Neuron (in vitro differentiated cells): Measurements from ENCODE around the gene FAM83C.
"Not testable (repeated sequence)": the region's sequence is repeated elsewhere in the genome, so short reads cannot be mapped to it uniquely, and the experiment has no call there.

Source experiments
- H2AFZ ChIP-seq: one replicate; pipeline ENCODE4 v1.6.1; 2013; ENCODE audit warnings: low read depth, mild to moderate bottlenecking, inconsistent platforms, low read length, moderate library complexity
- H3K27me3 ChIP-seq: one replicate; pipeline ENCODE4 v1.6.1; 2013; ENCODE audit warnings: low read length; ENCODE audit not compliant: insufficient read depth
- H3K36me3 ChIP-seq: one replicate; pipeline ENCODE4 v1.6.1; 2013; ENCODE audit warnings: low read length; ENCODE audit not compliant: insufficient read depth
- H3K4me1 ChIP-seq: one replicate; pipeline ENCODE4 v1.6.1; 2013; ENCODE audit warnings: low read length; ENCODE audit not compliant: insufficient read depth
- H3K4me3 ChIP-seq: 2 replicates; pipeline ENCODE4 v1.5.1; 2013; ENCODE audit warnings: mild to moderate bottlenecking, low read length, moderate library complexity
- H3K9me3 ChIP-seq: one replicate; pipeline ENCODE4 v1.6.1; 2013; ENCODE audit warnings: low read length

Gene FAM83C

GRCh38 chr20:35253010-35253409, 39.2 kb downstream of the FAM83C start:
- no peaks in the 10 kb centered on the region for H3K36me3 ChIP-seq
- no peaks in the 10 kb centered on the region for H3K27me3 ChIP-seq
- no peaks in the 10 kb centered on the region for H3K9me3 ChIP-seq
- H3K4me1 ChIP-seq = no peaks in the 10 kb centered on the region
- H2AFZ ChIP-seq = no peak overlapping the region
- H3K4me3 ChIP-seq = no peak overlapping the region

GRCh38 chr20:35252598-35252997, 39.6 kb downstream of the FAM83C start:
- not testable (repeated sequence) for H3K36me3 ChIP-seq, H3K9me3 ChIP-seq, H3K4me1 ChIP-seq, H2AFZ ChIP-seq, H3K4me3 ChIP-seq, H3K27me3 ChIP-seq

GRCh38 chr20:35252037-35252461, 40.2 kb downstream of the FAM83C start:
- Histone ChIP-seq H2AFZ (no peak overlapping the region), H3K4me3 (no peak overlapping the region), H3K36me3 (no peaks in the 10 kb centered on the region), H3K27me3 (no peaks in the 10 kb centered on the region), H3K4me1 (no peaks in the 10 kb centered on the region), H3K9me3 (no peaks in the 10 kb centered on the region)

DNA sequence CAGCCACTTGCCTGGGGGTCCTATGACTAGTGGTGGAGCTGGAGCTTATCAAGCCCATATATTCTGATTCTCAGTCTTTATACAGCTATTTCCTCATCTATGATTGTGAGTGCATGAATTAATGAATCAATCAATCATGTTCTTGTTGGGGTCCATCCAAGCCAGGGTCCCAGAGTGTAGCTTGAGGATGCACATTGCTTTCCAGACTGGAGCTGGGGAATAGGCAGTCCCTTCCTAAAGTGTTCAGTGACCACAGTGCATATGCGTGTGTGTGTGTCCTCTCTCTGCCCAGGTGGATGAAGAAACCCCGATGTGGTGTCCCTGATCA, 40.6 kb downstream of the FAM83C start:
- Histone ChIP-seq H3K4me3 (no peak overlapping the region), H3K4me1 (no peaks in the 10 kb centered on the region), H3K9me3 (no peaks in the 10 kb centered on the region), H2AFZ (no peak overlapping the region), H3K36me3 (no peaks in the 10 kb centered on the region), H3K27me3 (no peaks in the 10 kb centered on the region)

- Histone ChIP-seq H3K27me3 (no peaks in the 10 kb centered on the region), H3K36me3 (no peaks in the 10 kb centered on the region), H3K9me3 (no peaks in the 10 kb centered on the region), H2AFZ (no peak overlapping the region), H3K4me1 (no peaks in the 10 kb centered on the region), H3K4me3 (no peak overlapping the region)
Measured at GRCh38 chr20:35248641-35249475, 43.4 kb downstream of the FAM83C start.

GRCh38 chr20:35246723-35247122, 45.5 kb downstream of the FAM83C start:
- H3K27me3 ChIP-seq = no peaks in the 10 kb centered on the region
- no peaks in the 10 kb centered on the region for H3K9me3 ChIP-seq
- H3K4me3 ChIP-seq = no peak overlapping the region
- no peak overlapping the region for H2AFZ ChIP-seq
- no peaks in the 10 kb centered on the region for H3K36me3 ChIP-seq
- no peaks in the 10 kb centered on the region for H3K4me1 ChIP-seq

- no peaks in the 10 kb centered on the region for H3K27me3 ChIP-seq
- no peak overlapping the region for H3K4me3 ChIP-seq
- H2AFZ ChIP-seq = no peak overlapping the region
- H3K4me1 ChIP-seq = no peaks in the 10 kb centered on the region
- no peaks in the 10 kb centered on the region for H3K9me3 ChIP-seq
- no peaks in the 10 kb centered on the region for H3K36me3 ChIP-seq
Measured at GRCh38 chr20:35243986-35244385, 48.2 kb downstream of the FAM83C start.

GRCh38 chr20:35243317-35243716, 48.9 kb downstream of the FAM83C start:
- Histone ChIP-seq H3K4me3 (no peak overlapping the region), H3K4me1 (no peaks in the 10 kb centered on the region), H3K27me3 (no peaks in the 10 kb centered on the region), H3K36me3 (no peaks in the 10 kb centered on the region), H2AFZ (no peak overlapping the region), H3K9me3 (no peaks in the 10 kb centered on the region)

- Histone ChIP-seq H3K27me3 (no peaks in the 10 kb centered on the region), H3K9me3 (no peaks in the 10 kb centered on the region), H3K4me1 (no peaks in the 10 kb centered on the region), H2AFZ (no peak overlapping the region), H3K4me3 (no peak overlapping the region), H3K36me3 (no peaks in the 10 kb centered on the region)
Measured at GRCh38 chr20:35240811-35241293, 51.4 kb downstream of the FAM83C start.

GRCh38 chr20:35240083-35240810, 52.0 kb downstream of the FAM83C start:
- no peak overlapping the region for H2AFZ ChIP-seq
- no peaks in the 10 kb centered on the region for H3K9me3 ChIP-seq
- H3K4me3 ChIP-seq = no peak overlapping the region
- H3K27me3 ChIP-seq = no peaks in the 10 kb centered on the region
- no peaks in the 10 kb centered on the region for H3K36me3 ChIP-seq
- H3K4me1 ChIP-seq = no peaks in the 10 kb centered on the region

GRCh38 chr20:35238735-35239134, 53.5 kb downstream of the FAM83C start:
- no peaks in the 10 kb centered on the region for H3K36me3 ChIP-seq
- no peaks in the 10 kb centered on the region for H3K27me3 ChIP-seq
- H3K4me1 ChIP-seq = no peaks in the 10 kb centered on the region
- H2AFZ ChIP-seq = no peak overlapping the region
- no peak overlapping the region for H3K4me3 ChIP-seq
- H3K9me3 ChIP-seq = no peaks in the 10 kb centered on the region

DNA sequence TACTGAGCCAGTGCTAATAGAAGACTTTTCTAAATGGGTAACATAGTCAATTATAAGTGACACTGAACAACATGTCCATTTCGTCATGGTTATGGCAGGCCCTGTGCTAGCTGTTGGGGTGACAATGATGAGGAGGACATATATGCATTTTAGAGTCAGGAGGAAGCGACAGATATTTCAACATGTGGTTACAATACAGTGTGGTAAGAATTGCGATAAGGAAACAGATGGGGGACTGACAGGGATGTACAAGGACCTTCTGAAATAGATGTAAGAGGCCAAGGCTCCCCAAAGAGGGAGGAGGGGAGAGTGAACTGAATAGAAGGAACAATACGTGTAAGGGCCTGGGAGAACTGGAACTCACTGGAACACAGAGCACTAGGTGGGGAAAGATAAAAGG, 54.1 kb downstream of the FAM83C start:
- H3K9me3 ChIP-seq = no peaks in the 10 kb centered on the region
- H3K4me3 ChIP-seq = no peak overlapping the region
- no peaks in the 10 kb centered on the region for H3K4me1 ChIP-seq
- H3K36me3 ChIP-seq = no peaks in the 10 kb centered on the region
- no peaks in the 10 kb centered on the region for H3K27me3 ChIP-seq
- no peak overlapping the region for H2AFZ ChIP-seq

DNA sequence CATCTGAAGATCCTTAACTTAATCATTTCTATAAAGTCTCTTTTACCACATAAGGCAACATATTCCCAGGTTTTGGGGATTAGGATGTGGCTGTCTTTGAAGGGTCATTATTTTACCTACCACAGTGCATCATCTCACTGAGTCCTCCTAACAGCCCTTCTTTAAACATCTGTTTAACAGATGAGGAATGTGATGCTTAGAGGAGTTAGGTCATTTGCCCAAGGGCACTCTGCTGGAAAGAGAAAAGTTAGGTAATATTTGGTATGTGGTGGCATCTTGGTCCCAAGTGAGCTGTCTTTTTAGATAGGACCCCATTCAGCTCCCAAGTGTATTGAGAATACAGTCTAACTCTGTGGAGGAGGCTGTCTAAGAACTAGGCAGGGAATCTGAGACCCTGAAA, 54.7 kb downstream of the FAM83C start:
- Histone ChIP-seq H3K27me3 (no peaks in the 10 kb centered on the region), H3K9me3 (no peaks in the 10 kb centered on the region), H3K4me3 (no peak overlapping the region), H3K4me1 (no peaks in the 10 kb centered on the region), H3K36me3 (no peaks in the 10 kb centered on the region), H2AFZ (no peak overlapping the region)
